Uterus (tissue), 4 donors: ENCODE data around the gene GALNT9. TPM values are rescaled to one million over a fixed set of nuclear protein-coding genes. Genes with fewer than 3 reads are reported as not detected.

ENCODE experiments used
- DNase-seq, 2 donors: peaks; one replicate each; pipeline ENCODE4 v3.0.0-alpha.2; 2019 to 2020
- H3K27ac ChIP-seq, 2 donors: fragments of 200-600 bp; sonication (generic); 1 replicate in 1 of 2; 2 replicates in 1 of 2; pipeline ENCODE4 v1.5.1; 2016 to 2018
- H3K27me3 ChIP-seq, 2 donors: fragments of 200-600 bp; sonication (generic); one replicate each; pipeline ENCODE4 v1.5.1; 2018 to 2019; ENCODE audit warnings: control low read depth in 1 of 2
- H3K36me3 ChIP-seq, 2 donors: fragments of 200-600 bp; sonication (generic); one replicate each; pipeline ENCODE4 v1.5.1; 2019; ENCODE audit warnings: control low read depth in 1 of 2
- H3K4me1 ChIP-seq, 2 donors: fragments of 200-600 bp; sonication (generic); one replicate each; pipeline ENCODE4 v1.5.1; 2018 to 2019; ENCODE audit warnings: control low read depth in 1 of 2
- H3K4me3 ChIP-seq, 2 donors: fragments of 200-600 bp; sonication (generic); 1 replicate in 1 of 2; 2 replicates in 1 of 2; pipeline ENCODE4 v1.5.1; 2018 to 2019; ENCODE audit warnings: mild to moderate bottlenecking in 1 of 2
- H3K9me3 ChIP-seq, 2 donors: fragments of 200-600 bp; sonication (generic); one replicate each; pipeline ENCODE4 v1.5.1; 2019; ENCODE audit warnings: control low read depth in 1 of 2
- POLR2A ChIP-seq, 2 donors: fragments of 450-650 bp; IDR thresholded peaks; one replicate each; pipeline ENCODE4 v1.6.1; 2016; ENCODE audit warnings: antibody characterized with exemption in 2 of 2, mild to moderate bottlenecking in 1 of 2, moderate library complexity in 1 of 2
- intact Hi-C: fragments of 100-400 bp; cut with DNase I; formaldehyde crosslinking; loops from one replicate; pipeline ENCODE4 v1.15.1; 2023; ENCODE audit warnings: low total_unique reads
- total RNA-seq, 4 donors: library from RNA; depleted of rRNA in 3 of 4; stranded (reverse); fragments of >200 nt in 3 of 4; gene quantifications; one replicate each; pipeline versions ENCODE4 v1.1.0 to v1.2.4, GENCODE V29; 2014 to 2023
- TF ChIP-seq, protein P1 (sequence below), 4 experiments: fragments of 200-600 bp in 2 of 4; fragments of 450-650 bp in 2 of 4; sonication (generic) in 2 of 4; IDR thresholded peaks; one replicate each; pipeline ENCODE4 v1.5.1; 2016 to 2019; ENCODE audit warnings: antibody characterized with exemption in 4 of 4, mild to moderate bottlenecking in 2 of 4, moderate library complexity in 1 of 4
- donor health status: DM: yes; HTN: yes; CAD: no.

Gene GALNT9
- total RNA-seq, 4 donors from 2014 or later: 1.5 to 4.3 TPM; not detected in 2

DNA sequence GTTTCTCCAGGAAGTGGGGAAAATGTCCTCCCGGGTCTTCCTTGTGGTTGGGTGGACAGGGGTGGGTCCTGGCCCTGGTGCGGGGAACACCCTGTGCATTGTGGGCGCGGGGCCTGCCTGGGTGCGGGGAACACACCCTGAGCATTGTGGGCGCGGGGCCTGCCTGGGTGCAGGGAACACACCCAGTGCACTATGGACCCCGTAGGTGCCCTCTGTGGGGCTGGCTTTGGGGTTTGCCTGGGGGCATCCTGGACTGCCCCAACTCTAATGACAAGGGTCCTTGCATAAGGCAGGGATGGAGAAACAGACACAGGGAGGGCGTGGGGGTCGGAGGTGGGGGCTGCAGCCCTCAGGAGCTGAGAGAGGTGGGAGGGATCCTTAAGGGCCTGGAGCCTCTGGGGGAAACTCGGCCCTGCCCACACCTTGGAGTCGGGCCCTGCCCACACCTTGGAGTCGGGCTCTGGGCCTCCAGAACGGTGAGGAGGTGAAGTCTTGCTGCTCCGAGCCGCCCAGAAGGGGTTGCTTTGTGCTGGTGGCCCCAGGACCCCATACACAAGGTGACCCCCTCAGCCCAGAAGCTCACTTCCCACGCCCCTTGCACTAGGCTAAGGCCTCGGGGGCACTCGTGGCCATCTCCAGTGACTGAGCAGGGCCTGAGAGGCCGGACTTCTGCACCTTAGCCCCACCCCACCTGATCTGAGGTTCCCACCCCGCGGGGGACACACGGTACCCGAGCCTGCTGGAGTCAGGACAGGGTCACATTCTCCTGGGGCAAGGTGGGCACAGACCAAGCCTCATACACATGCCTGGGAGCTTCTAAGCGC, 69.3 kb downstream of the GALNT9 start:
- TF ChIP-seq, protein P1, sequence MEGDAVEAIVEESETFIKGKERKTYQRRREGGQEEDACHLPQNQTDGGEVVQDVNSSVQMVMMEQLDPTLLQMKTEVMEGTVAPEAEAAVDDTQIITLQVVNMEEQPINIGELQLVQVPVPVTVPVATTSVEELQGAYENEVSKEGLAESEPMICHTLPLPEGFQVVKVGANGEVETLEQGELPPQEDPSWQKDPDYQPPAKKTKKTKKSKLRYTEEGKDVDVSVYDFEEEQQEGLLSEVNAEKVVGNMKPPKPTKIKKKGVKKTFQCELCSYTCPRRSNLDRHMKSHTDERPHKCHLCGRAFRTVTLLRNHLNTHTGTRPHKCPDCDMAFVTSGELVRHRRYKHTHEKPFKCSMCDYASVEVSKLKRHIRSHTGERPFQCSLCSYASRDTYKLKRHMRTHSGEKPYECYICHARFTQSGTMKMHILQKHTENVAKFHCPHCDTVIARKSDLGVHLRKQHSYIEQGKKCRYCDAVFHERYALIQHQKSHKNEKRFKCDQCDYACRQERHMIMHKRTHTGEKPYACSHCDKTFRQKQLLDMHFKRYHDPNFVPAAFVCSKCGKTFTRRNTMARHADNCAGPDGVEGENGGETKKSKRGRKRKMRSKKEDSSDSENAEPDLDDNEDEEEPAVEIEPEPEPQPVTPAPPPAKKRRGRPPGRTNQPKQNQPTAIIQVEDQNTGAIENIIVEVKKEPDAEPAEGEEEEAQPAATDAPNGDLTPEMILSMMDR (IDR thresholded peaks at IDR 0.05): no peak
- intact Hi-C loops: no loop called here
- Histone ChIP-seq H3K36me3 (no peaks in the 10 kb centered on the region), H3K4me3 (no peak overlapping the region), H3K4me1 (no peaks in the 10 kb centered on the region), H3K27me3 (no peaks in the 10 kb centered on the region), H3K27ac (no peak overlapping the region), H3K9me3 (no peaks in the 10 kb centered on the region)
- DNase-seq: no peak

DNA sequence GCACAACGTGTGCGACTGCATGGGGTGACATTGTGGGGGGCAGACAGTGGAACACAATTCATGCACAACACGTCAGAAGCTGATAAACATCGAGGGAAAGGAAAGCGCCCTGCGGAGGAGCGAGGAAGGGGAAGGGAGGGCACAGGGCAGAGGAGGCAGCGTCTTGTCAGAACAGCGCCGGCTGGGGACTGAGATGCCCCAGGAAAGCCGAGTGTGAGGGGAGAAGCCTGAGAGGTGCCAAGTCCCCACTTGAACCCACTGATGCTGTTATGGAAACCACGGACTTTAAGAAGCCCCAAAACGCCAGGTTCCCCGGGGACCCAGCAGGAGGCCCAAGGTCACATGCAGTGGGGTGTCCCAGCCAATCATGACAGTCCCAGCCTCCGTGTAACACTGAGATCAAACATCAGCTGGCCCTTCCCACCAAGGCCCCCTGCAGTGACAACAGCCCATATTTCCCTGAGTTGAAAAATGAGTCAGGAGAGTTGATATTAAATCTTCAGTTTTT, 70.0 kb downstream of the GALNT9 start:
- H3K27me3 ChIP-seq: no peaks in the 10 kb centered on the region
- no peaks in the 10 kb centered on the region for H3K36me3 ChIP-seq
- no peaks in the 10 kb centered on the region for H3K9me3 ChIP-seq
- TF ChIP-seq, protein P1 (IDR thresholded peaks at IDR 0.05): no peak
- TF ChIP-seq POLR2A (IDR thresholded peaks at IDR 0.05): no peak
- no peaks in the 10 kb centered on the region for H3K4me1 ChIP-seq
- intact Hi-C loops: no loop called here
- no peak overlapping the region for H3K4me3 ChIP-seq
- DNase-seq: no peak
- no peak overlapping the region for H3K27ac ChIP-seq

DNA sequence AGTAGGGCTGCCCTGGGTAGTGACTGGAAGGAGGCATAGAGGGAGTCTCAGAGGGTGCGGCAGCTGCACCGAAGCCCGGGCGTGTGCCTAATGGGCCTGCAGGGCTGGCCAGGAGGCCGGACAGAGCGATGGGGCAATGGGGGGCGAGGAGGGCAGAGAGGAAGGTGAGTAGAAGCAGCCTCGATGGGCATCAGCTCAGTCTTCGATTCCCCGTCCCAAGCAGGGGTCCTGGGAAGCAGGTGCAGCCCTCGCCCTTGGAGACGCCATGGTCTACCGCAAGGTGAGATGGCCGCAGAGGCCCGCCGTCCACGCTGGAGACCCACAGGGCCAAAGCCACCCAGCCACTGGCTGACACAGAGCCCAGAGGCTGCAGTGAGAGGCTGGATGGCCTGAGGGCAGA, 70.8 kb downstream of the GALNT9 start:
- TF ChIP-seq POLR2A (IDR thresholded peaks at IDR 0.05): no peak
- TF ChIP-seq, protein P1 (IDR thresholded peaks at IDR 0.05): no peak
- no peaks in the 10 kb centered on the region for H3K9me3 ChIP-seq
- H3K27ac ChIP-seq: no peak overlapping the region
- H3K36me3 ChIP-seq: no peaks in the 10 kb centered on the region
- no peaks in the 10 kb centered on the region for H3K27me3 ChIP-seq
- H3K4me1 ChIP-seq: no peaks in the 10 kb centered on the region
- DNase-seq: no peak
- no peak overlapping the region for H3K4me3 ChIP-seq
- intact Hi-C loops: no loop called here

DNA sequence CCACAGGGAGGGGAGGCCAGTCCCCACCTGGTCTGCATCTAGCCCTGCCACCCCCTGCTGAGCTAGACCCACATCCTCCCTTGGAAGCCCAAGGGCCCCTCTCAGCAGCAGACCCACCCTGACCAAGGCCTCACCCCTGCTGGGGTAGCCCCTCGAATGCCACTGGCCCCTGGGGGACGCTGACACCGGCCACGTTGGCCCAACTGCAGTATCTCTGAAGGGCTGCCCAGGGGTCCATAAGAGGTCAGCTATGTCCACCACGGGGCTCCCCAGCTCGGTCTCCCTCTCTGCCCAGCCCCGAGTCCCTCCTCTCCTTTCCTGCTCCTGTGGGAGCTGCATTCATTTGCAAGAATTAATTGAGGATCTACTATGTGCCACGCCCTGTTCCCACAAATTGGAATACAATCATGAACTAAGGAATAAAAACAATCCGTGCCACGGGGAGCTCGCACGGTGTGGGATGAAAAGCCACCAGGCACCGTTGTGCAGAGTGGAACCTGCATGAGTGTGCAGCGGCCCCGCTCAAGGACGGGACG, 71.4 kb downstream of the GALNT9 start:
- H3K4me1 ChIP-seq: no peaks in the 10 kb centered on the region
- H3K27ac ChIP-seq: no peak overlapping the region
- no peaks in the 10 kb centered on the region for H3K9me3 ChIP-seq
- TF ChIP-seq, protein P1 (IDR thresholded peaks at IDR 0.05): no peak
- TF ChIP-seq POLR2A (IDR thresholded peaks at IDR 0.05): no peak
- no peak overlapping the region for H3K4me3 ChIP-seq
- no peak for DNase-seq
- intact Hi-C loops: no loop called here
- no peaks in the 10 kb centered on the region for H3K36me3 ChIP-seq
- no peaks in the 10 kb centered on the region for H3K27me3 ChIP-seq

DNA sequence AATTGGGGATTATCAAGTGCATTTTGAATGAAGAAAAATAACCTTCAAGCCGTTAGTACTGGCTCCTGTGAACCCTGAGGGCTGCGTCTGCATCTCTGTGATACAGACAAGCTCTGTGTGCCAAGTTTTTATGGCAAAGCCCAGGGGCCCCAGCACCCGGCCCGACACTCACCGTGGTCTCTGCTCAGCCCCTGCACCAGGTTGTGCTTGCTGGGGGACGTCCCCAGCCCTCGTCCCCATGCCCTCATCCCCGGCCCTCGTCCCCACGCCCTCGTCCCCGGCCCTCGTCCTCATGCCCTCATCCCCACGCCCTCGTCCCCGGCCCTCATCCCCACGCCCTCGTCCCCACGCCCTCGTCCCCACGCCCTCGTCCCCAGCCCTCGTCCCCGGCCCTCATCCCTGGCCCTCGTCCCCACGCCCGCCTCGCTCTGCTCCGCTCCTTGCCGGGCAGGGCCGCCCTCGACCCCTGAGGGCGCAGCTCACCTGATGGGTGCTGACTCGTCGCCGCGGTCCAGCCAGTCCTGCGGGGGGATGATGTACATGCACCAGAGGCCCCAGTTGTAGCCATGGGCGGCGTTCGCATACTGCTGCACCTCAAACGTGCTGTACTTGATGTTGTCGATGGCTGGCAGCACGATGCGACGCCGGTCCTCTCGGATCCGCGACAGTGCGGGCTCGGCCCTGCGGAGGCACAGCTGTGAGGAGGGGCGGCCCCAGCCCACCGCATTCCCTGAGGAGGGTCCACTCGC, 72.0 kb downstream of the GALNT9 start:
- no peaks in the 10 kb centered on the region for H3K27me3 ChIP-seq
- H3K4me1 ChIP-seq: no peaks in the 10 kb centered on the region
- no peak overlapping the region for H3K27ac ChIP-seq
- H3K4me3 ChIP-seq: no peak overlapping the region
- intact Hi-C loops: no loop called here
- H3K36me3 ChIP-seq: no peaks in the 10 kb centered on the region
- no peak for DNase-seq
- H3K9me3 ChIP-seq: no peaks in the 10 kb centered on the region
- TF ChIP-seq, protein P1 (IDR thresholded peaks at IDR 0.05): no peak
- no peak for TF ChIP-seq POLR2A (IDR thresholded peaks at IDR 0.05)
